HEK293 (cell line): ENCODE results near the gene LRRC8D.

Experiments used
- CTCF ChIA-PET: fragments of 350-600 bp; formaldehyde crosslinking; extraction: SDS; loops from one replicate; lab custom pipeline; 2021; ENCODE audit warnings: antibody characterized with exemption; lab: Yijun Ruan, JAX
- POLR2A ChIA-PET: fragments of 300-600 bp; formaldehyde crosslinking; extraction: SDS; loops from one replicate; lab custom pipeline; 2020; ENCODE audit warnings: antibody characterized with exemption, inconsistent platforms; lab: Yijun Ruan, JAX
- H3K27ac ChIP-seq: fragments of 200-500 bp; sonication (Bioruptor generic); 2 replicates; pipeline ENCODE4 v1.5.1; 2014; ENCODE audit warnings: low read depth, low read length, control low read depth, inconsistent platforms; ENCODE audit errors: extremely low read depth
- H3K36me3 ChIP-seq, 2 experiments: fragments of 200-500 bp in 1 of 2; sonication (Bioruptor generic) in 1 of 2; 1 replicate in 1 of 2; 2 replicates in 1 of 2; pipeline ENCODE4 v1.5.1; 2014 to 2017; ENCODE audit warnings: inconsistent platforms in 2 of 2, low read length in 2 of 2; ENCODE audit not compliant: control insufficient read depth in 2 of 2, insufficient read depth in 1 of 2
- H3K4me1 ChIP-seq: fragments of 200-500 bp; sonication (Bioruptor generic); 2 replicates; pipeline ENCODE4 v1.5.1; 2014; ENCODE audit warnings: mild to moderate bottlenecking, low read length, inconsistent platforms; ENCODE audit not compliant: control insufficient read depth, insufficient read depth
- H3K4me3 ChIP-seq: 2 replicates; pipeline ENCODE4 v1.5.1; 2011; ENCODE audit warnings: low read depth, mild to moderate bottlenecking, control low read depth, low read length, moderate library complexity
- H3K9me3 ChIP-seq: fragments of 200-500 bp; sonication (Bioruptor generic); 2 replicates; pipeline ENCODE4 v1.5.1; 2014; ENCODE audit warnings: low read depth, low read length, inconsistent platforms; ENCODE audit not compliant: control insufficient read depth, insufficient read depth
- GLI2 ChIP-seq: fragments of 450-650 bp; formaldehyde crosslinking; IDR thresholded peaks from 2 replicates; pipeline ENCODE4; 2017; ENCODE audit warnings: missing biosample characterization, missing genetic modification characterization, low read depth, borderline replicate concordance
- HOXD13 ChIP-seq: sonication (generic); formaldehyde crosslinking; IDR thresholded peaks from 2 replicates; pipeline ENCODE4 v1.8.0; 2022; ENCODE audit warnings: missing genetic modification reagents, borderline replicate concordance
- MZF1 ChIP-seq: fragments of 450-650 bp; formaldehyde crosslinking; IDR thresholded peaks from 2 replicates; pipeline ENCODE4 v1.5.1; 2017; ENCODE audit warnings: missing biosample characterization, missing genetic modification characterization, borderline replicate concordance
- ZFP3 ChIP-seq: fragments of 450-650 bp; formaldehyde crosslinking; IDR thresholded peaks from 2 replicates; pipeline ENCODE4 v1.5.1; 2016; ENCODE audit warnings: low read depth, missing biosample characterization, missing genetic modification characterization
- ZNF184 ChIP-seq: fragments of 450-650 bp; IDR thresholded peaks from 2 replicates; pipeline ENCODE4 v1.5.1; 2018; ENCODE audit warnings: missing biosample characterization, mild to moderate bottlenecking, missing genetic modification characterization
- ZNF223 ChIP-seq: fragments of 450-650 bp; formaldehyde crosslinking; IDR thresholded peaks from 2 replicates; pipeline ENCODE4 v1.5.1; 2016; ENCODE audit warnings: missing biosample characterization, missing genetic modification characterization
- ZNF501 ChIP-seq: fragments of 450-650 bp; formaldehyde crosslinking; IDR thresholded peaks from 2 replicates; pipeline ENCODE4 v1.5.1; 2016; ENCODE audit warnings: missing biosample characterization, missing genetic modification characterization
- ZNF76 ChIP-seq: fragments of 450-650 bp; formaldehyde crosslinking; IDR thresholded peaks from 2 replicates; pipeline ENCODE4; 2016; ENCODE audit warnings: low read depth, missing biosample characterization, missing genetic modification characterization, borderline replicate concordance
- TF ChIP-seq, protein P1 (sequence below): fragments of 450-650 bp; formaldehyde crosslinking; optimal IDR thresholded peaks from 2 replicates; pipeline ENCODE3; 2016; ENCODE audit warnings: missing biosample characterization, mild to moderate bottlenecking, missing genetic modification characterization
- TF ChIP-seq, protein P2 (sequence below): fragments of 450-650 bp; formaldehyde crosslinking; IDR thresholded peaks from 2 replicates; pipeline ENCODE4 v1.5.1; 2016; ENCODE audit warnings: missing biosample characterization, missing genetic modification characterization, borderline replicate concordance
- TF ChIP-seq, protein P3 (sequence below): fragments of 450-650 bp; formaldehyde crosslinking; IDR thresholded peaks from 2 replicates; pipeline ENCODE4 v1.5.1; 2016; ENCODE audit warnings: missing biosample characterization, missing genetic modification characterization
- TF ChIP-seq, protein P4 (sequence below): fragments of 450-650 bp; formaldehyde crosslinking; IDR thresholded peaks from 2 replicates; pipeline ENCODE4 v1.5.1; 2016; ENCODE audit warnings: missing biosample characterization, missing genetic modification characterization, borderline replicate concordance

The LRRC8D gene

DNA sequence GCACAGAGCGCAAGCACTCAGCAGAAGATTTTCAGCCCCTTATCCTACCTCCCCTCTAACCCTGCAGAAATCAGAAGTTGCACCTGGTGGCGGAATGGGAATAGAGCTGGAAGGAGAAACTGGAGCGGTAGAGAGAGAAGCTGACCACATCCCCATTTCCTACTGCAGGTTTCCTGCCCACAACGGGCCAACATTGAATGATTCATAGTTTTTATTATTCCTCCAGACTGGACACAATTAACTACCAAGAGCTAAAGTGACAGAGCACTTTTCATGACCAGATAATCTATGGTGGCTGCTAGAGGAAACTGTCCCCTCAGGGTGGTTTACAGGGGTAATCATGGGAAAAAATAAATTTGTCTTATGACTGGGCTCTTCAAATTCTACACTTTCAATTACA, 21.3 kb upstream of the LRRC8D start:
- Histone ChIP-seq H3K4me1 (no peaks in the 10 kb centered on the region), H3K27ac (no peak overlapping the region), H3K36me3 (no peaks in the 10 kb centered on the region), H3K4me3 (no peak overlapping the region), H3K9me3 (no peaks in the 10 kb centered on the region)
- TF ChIP-seq HOXD13 = no peak
- TF ChIP-seq ZNF76 = no peak
- no peak for TF ChIP-seq ZFP3 (tag by site-specific recombination)
- TF ChIP-seq GLI2 = no peak
- TF ChIP-seq, protein P1, sequence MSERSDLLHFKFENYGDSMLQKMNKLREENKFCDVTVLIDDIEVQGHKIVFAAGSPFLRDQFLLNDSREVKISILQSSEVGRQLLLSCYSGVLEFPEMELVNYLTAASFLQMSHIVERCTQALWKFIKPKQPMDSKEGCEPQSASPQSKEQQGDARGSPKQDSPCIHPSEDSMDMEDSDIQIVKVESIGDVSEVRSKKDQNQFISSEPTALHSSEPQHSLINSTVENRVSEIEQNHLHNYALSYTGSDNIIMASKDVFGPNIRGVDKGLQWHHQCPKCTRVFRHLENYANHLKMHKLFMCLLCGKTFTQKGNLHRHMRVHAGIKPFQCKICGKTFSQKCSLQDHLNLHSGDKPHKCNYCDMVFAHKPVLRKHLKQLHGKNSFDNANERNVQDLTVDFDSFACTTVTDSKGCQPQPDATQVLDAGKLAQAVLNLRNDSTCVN (tag by site-specific recombination) = no peak
- TF ChIP-seq, protein P2, sequence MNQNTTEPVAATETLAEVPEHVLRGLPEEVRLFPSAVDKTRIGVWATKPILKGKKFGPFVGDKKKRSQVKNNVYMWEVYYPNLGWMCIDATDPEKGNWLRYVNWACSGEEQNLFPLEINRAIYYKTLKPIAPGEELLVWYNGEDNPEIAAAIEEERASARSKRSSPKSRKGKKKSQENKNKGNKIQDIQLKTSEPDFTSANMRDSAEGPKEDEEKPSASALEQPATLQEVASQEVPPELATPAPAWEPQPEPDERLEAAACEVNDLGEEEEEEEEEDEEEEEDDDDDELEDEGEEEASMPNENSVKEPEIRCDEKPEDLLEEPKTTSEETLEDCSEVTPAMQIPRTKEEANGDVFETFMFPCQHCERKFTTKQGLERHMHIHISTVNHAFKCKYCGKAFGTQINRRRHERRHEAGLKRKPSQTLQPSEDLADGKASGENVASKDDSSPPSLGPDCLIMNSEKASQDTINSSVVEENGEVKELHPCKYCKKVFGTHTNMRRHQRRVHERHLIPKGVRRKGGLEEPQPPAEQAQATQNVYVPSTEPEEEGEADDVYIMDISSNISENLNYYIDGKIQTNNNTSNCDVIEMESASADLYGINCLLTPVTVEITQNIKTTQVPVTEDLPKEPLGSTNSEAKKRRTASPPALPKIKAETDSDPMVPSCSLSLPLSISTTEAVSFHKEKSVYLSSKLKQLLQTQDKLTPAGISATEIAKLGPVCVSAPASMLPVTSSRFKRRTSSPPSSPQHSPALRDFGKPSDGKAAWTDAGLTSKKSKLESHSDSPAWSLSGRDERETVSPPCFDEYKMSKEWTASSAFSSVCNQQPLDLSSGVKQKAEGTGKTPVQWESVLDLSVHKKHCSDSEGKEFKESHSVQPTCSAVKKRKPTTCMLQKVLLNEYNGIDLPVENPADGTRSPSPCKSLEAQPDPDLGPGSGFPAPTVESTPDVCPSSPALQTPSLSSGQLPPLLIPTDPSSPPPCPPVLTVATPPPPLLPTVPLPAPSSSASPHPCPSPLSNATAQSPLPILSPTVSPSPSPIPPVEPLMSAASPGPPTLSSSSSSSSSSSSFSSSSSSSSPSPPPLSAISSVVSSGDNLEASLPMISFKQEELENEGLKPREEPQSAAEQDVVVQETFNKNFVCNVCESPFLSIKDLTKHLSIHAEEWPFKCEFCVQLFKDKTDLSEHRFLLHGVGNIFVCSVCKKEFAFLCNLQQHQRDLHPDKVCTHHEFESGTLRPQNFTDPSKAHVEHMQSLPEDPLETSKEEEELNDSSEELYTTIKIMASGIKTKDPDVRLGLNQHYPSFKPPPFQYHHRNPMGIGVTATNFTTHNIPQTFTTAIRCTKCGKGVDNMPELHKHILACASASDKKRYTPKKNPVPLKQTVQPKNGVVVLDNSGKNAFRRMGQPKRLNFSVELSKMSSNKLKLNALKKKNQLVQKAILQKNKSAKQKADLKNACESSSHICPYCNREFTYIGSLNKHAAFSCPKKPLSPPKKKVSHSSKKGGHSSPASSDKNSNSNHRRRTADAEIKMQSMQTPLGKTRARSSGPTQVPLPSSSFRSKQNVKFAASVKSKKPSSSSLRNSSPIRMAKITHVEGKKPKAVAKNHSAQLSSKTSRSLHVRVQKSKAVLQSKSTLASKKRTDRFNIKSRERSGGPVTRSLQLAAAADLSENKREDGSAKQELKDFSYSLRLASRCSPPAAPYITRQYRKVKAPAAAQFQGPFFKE (tag by site-specific recombination) = no peak
- no peak for TF ChIP-seq ZNF184 (tag by site-specific recombination)
- POLR2A ChIA-PET = no interaction called here
- CTCF ChIA-PET = interaction anchor here (1.1 to 1.2 kb wide), 2 partner anchors 19 to 202 kb away, joined by 3 to 5 read pairs; no protein-coding TSS in a partner anchor

DNA sequence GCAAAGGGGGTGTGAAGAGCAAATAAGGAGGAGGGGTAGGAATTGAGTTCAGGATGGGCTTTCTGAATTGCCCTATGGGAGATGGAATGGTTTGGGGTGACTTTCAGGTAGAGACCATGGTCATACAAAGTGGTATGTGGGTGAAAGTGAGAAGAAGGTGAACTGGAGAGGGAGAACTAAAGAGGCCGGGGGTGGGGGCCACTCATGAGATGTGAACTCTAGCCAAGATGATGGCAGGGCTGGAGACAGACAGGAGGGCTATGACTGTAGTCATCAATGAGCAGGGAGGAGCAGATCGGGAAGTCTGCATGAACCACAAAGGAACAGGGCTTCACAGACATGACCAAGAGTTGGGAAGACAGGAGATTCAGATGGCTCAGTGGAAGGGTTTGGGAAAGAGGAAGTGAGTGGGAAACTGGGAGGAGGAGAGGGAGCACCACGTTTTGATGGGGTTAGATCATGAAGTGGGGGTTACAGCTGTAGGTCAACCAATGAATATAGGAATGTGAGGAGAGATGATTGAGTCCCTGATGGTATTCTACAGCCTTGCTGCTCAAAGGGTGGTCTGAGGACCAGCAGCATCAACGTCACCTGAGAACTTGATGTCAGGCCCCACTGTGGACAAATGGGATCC, 20.7 kb upstream of the LRRC8D start:
- ChIA-PET CTCF (no interaction called here), POLR2A (no interaction called here)
- no peaks in the 10 kb centered on the region for H3K4me1 ChIP-seq
- no peak overlapping the region for H3K4me3 ChIP-seq
- H3K27ac ChIP-seq = no peak overlapping the region
- no peaks in the 10 kb centered on the region for H3K36me3 ChIP-seq
- no peaks in the 10 kb centered on the region for H3K9me3 ChIP-seq
- TF ChIP-seq ZNF223 (tag by site-specific recombination) (no peak), ZNF184 (tag by site-specific recombination) (no peak), ZNF501 (tag by site-specific recombination) (no peak), MZF1 (tag by site-specific recombination) (no peak)
- TF ChIP-seq, protein P3, sequence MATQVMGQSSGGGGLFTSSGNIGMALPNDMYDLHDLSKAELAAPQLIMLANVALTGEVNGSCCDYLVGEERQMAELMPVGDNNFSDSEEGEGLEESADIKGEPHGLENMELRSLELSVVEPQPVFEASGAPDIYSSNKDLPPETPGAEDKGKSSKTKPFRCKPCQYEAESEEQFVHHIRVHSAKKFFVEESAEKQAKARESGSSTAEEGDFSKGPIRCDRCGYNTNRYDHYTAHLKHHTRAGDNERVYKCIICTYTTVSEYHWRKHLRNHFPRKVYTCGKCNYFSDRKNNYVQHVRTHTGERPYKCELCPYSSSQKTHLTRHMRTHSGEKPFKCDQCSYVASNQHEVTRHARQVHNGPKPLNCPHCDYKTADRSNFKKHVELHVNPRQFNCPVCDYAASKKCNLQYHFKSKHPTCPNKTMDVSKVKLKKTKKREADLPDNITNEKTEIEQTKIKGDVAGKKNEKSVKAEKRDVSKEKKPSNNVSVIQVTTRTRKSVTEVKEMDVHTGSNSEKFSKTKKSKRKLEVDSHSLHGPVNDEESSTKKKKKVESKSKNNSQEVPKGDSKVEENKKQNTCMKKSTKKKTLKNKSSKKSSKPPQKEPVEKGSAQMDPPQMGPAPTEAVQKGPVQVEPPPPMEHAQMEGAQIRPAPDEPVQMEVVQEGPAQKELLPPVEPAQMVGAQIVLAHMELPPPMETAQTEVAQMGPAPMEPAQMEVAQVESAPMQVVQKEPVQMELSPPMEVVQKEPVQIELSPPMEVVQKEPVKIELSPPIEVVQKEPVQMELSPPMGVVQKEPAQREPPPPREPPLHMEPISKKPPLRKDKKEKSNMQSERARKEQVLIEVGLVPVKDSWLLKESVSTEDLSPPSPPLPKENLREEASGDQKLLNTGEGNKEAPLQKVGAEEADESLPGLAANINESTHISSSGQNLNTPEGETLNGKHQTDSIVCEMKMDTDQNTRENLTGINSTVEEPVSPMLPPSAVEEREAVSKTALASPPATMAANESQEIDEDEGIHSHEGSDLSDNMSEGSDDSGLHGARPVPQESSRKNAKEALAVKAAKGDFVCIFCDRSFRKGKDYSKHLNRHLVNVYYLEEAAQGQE (tag by site-specific recombination) = no peak
- TF ChIP-seq, protein P4, sequence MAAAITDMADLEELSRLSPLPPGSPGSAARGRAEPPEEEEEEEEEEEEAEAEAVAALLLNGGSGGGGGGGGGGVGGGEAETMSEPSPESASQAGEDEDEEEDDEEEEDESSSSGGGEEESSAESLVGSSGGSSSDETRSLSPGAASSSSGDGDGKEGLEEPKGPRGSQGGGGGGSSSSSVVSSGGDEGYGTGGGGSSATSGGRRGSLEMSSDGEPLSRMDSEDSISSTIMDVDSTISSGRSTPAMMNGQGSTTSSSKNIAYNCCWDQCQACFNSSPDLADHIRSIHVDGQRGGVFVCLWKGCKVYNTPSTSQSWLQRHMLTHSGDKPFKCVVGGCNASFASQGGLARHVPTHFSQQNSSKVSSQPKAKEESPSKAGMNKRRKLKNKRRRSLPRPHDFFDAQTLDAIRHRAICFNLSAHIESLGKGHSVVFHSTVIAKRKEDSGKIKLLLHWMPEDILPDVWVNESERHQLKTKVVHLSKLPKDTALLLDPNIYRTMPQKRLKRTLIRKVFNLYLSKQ (tag by site-specific recombination) = no peak
